Gastroesophageal sphincter (tissue), 3 donors: ENCODE measurements around the gene MRTO4.

Experiments used
- CTCF ChIP-seq, 4 experiments: fragments of 200-600 bp in 2 of 4; fragments of 450-650 bp in 2 of 4; sonication (generic) in 1 of 4; IDR thresholded peaks; one replicate each; pipeline ENCODE4 v1.5.1; 2017 to 2019; ENCODE audit warnings: antibody characterized with exemption in 4 of 4, mild to moderate bottlenecking in 2 of 4, moderate library complexity in 2 of 4
- POLR2A ChIP-seq, 2 donors: fragments of 450-650 bp; IDR thresholded peaks; one replicate each; pipeline ENCODE4 v1.6.1; 2017; ENCODE audit warnings: antibody characterized with exemption in 2 of 2, mild to moderate bottlenecking in 2 of 2, moderate library complexity in 1 of 2

- TF ChIP-seq CTCF (IDR thresholded peaks at IDR 0.05) = no peak
- TF ChIP-seq POLR2A (IDR thresholded peaks at IDR 0.05) = no peak
These were observed 56.3 kb downstream of the MRTO4 start for GRCh38 chr1:19307794-19308508.
